Inflammatory macrophage treated with lipopolysaccharide for 1 hour (primary cell): ENCODE data around the gene RNLS.

Experiments used
- DNase-seq, 2 donors: peaks; one replicate each; pipeline ENCODE4 v3.0.0-alpha.2; 2020 to 2022

RNLS gene

GRCh38 chr10:88427024-88427423 is 156.1 kb downstream of the RNLS start:
- DNase-seq = no peak

GRCh38 chr10:88424881-88425280 is 158.2 kb downstream of the RNLS start:
- no peak for DNase-seq

- no peak for DNase-seq
Measured at GRCh38 chr10:88423732-88424131, 159.4 kb downstream of the RNLS start.

GRCh38 chr10:88421590-88421989 is 161.5 kb downstream of the RNLS start:
- no peak for DNase-seq

GRCh38 chr10:88418871-88419270 is 164.2 kb downstream of the RNLS start:
- DNase-seq = no peak

- DNase-seq = no peak
Measured at GRCh38 chr10:88417387-88418030, 165.6 kb downstream of the RNLS start.

- DNase-seq = no peak
Measured at GRCh38 chr10:88416801-88417200, 166.3 kb downstream of the RNLS start.

GRCh38 chr10:88415533-88416130 is 167.5 kb downstream of the RNLS start:
- no peak for DNase-seq

GRCh38 chr10:88413412-88413811 is 169.7 kb downstream of the RNLS start:
- no peak for DNase-seq

GRCh38 chr10:88411772-88412349 is 171.3 kb downstream of the RNLS start:
- DNase-seq = no peak

- DNase-seq = no peak
Measured at GRCh38 chr10:88409824-88410223, 173.3 kb downstream of the RNLS start.

- no peak for DNase-seq
Measured at GRCh38 chr10:88409236-88409635, 173.9 kb downstream of the RNLS start.

- peak; percentile 50 to 59 for DNase-seq
Measured at GRCh38 chr10:88408096-88408495, 175.0 kb downstream of the RNLS start.

- no peak for DNase-seq
Measured at GRCh38 chr10:88404133-88404532, 179.0 kb downstream of the RNLS start.

- DNase-seq = no peak
Measured at GRCh38 chr10:88401671-88402347, 181.3 kb downstream of the RNLS start.

- DNase-seq = no peak
Measured at GRCh38 chr10:88399240-88399639, 183.9 kb downstream of the RNLS start.

- no peak for DNase-seq
Measured at GRCh38 chr10:88395677-88396076, 187.4 kb downstream of the RNLS start.

- DNase-seq = no peak
Measured at GRCh38 chr10:88392222-88392621, 190.9 kb downstream of the RNLS start.

- no peak for DNase-seq
Measured at GRCh38 chr10:88390041-88390440, 193.1 kb downstream of the RNLS start.

GRCh38 chr10:88389456-88389855 is 193.7 kb downstream of the RNLS start:
- DNase-seq = peak; percentile 43 to 85

- no peak for DNase-seq
Measured at GRCh38 chr10:88388324-88388723, 194.8 kb downstream of the RNLS start.

GRCh38 chr10:88386821-88387773 is 196.0 kb downstream of the RNLS start:
- peak; percentile 19 to 32 for DNase-seq
